ENCODE data around the gene TOPORS.
"Not testable (repeated sequence)": the region's sequence is repeated elsewhere in the genome, so short reads cannot be mapped to it uniquely, and the experiment has no call there.

TOPORS gene

DNA sequence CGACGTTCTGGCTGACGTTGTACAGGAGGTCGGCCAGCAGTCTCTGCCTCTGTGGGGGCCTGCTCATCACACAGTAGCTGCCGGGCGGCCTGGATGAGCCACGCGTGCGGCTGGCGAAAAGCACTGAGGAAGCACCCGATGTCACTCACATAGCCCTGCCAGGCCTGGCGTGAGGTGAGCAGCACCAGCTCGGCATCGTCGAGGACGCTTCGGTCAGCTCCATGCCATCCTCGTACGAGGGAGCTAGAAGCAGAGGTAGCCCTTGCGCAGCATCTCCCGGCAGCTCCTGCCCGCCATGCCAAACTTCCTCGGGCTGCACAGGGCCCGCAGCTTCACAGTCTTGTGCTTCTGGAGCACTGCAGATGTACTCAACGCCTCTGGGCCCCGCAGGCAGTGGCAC is 14.4 kb upstream of the TOPORS start:
- no peak overlapping the region for H3K4me3 ChIP-seq (ENCODE audit: low read depth, low read length)

- no peak overlapping the region for H3K4me3 ChIP-seq (ENCODE audit: low read depth, low read length)
These were observed 13.6 kb upstream of the TOPORS start for GRCh38 chr9:32565967-32566366.

DNA sequence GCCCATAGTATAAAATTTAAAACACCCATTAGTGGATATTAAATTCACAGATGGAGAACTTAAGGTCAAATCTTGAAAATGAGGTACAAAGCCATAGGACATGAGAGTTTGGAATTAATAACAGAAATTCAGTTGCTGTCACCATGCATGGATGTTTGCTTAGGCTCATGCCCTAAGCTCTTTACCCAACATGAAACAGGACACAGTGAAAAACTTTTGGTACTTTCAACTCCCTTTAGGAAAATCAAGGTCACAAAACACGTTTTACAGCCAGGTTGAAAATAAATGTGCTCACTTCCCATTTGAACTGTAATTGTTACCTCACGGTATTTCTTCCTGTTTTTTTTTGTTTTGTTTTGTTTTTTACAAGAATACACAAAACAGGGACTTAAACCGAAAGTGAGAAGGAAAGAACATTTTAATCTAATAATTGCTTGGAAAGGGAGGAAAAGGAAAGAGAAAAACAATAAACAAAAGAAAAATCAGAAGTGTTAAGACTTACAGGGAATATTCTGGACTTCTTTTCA is 6.1 kb upstream of the TOPORS start:
- no peak overlapping the region for H3K4me3 ChIP-seq (ENCODE audit: low read depth, low read length)

- no peak overlapping the region for H3K4me3 ChIP-seq (ENCODE audit: low read depth, low read length)
These were observed 2.2 kb upstream of the TOPORS start for GRCh38 chr9:32554591-32554990.

GRCh38 chr9:32554107-32554506 is 1.7 kb upstream of the TOPORS start:
- H3K4me3 ChIP-seq (ENCODE audit: low read depth, low read length): no peak overlapping the region

DNA sequence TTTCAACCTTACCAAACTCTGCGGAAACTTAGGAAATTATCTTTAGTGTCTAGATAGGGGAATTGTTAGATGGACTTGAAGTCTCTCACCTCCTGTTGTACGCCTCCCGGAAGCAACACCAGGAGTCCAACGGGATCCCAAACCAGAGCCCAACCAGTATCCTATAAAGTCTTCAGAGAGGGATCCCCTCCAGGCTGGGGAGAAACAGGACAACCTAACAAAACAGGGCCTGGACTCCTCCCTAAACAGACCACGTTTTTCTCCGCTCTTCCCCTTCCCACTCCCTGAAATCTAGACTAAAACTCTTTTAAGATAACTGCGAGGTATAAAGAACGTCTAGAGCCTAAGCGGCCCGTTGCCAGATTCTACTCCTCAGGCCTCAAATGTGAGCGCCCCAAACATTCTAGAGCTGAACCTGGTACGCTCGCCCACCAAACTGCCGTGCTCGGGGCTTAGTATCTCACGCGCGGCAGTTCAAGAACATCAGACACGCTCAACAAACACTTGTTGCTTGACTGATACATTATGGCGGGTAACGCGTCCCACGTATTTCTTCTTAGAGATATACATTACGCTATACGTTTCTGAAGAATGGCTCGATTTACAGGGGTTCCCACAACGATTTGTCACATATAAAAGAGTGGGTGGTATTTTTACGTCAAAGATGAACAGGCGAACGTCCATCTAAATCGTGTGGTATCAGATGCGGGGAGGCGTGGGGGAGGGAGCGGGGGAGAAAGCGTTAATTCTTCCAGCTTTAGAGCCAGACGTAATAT is 922 bp downstream of the TOPORS start:
- peak overlapping the region; percentile 91 for H3K4me3 ChIP-seq (ENCODE audit: low read depth, low read length)

DNA sequence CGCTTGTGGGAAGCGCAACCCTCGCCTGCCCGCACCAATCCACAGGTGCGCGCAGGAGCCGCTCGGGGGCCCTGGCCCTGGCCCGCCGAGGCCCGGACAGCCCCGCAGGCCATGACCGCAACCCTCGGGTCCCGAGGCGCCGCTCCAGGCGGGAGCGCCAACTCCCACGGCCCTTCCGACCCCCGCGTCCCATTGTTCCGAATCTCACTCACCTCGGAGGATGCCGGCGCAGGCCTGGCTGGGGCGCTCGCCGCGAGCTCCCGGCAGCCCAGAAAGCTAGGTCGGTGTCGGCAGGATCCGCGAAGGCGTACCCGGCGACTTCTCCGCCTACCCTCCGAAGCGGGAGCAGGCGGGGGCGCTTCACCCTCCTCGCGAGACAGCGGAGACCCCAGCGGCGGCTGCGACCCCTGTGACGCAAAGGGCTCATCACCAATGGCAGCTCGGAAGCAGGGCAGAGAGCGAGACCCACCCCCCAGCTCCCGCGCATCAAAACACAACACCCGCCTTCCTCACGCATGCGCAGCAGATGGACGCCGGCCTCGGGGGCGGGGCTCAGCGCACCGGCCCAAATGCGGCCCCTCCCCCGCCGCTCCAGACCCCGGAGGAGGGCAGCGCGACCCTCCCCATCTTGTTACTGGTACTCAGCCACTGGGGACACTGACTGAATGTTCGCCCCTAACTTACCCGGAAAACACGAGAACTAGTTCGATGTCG is 1.7 kb downstream of the TOPORS start:
- H3K4me3 ChIP-seq (ENCODE audit: low read depth, low read length): peak overlapping the region; percentile 91

- peak overlapping the region; percentile 91 for H3K4me3 ChIP-seq (ENCODE audit: low read depth, low read length)
These were observed 2.2 kb downstream of the TOPORS start for GRCh38 chr9:32550150-32550561.

- H3K4me3 ChIP-seq (ENCODE audit: low read depth, low read length): not testable (repeated sequence)
These were observed 4.2 kb downstream of the TOPORS start for GRCh38 chr9:32548213-32548612.

DNA sequence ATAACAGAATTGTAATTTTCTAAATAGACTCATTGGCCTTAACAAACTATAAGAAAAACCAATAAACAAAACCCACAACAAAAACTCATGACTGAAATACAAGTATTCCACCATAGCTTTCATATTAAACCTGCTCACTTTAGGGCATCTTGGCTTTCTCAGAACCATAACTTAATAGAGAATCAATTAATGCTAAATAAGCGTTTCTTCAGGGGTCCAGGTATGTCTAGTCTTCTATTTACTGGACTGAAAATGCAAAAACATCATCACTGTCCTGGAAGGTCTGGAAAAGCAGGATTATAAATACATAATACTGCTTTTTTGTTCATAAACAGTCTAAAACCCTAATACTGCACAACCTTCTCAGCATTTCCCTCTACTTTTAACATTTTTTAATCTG is 6.5 kb downstream of the TOPORS start:
- no peak overlapping the region for H3K4me3 ChIP-seq (ENCODE audit: low read depth, low read length)

DNA sequence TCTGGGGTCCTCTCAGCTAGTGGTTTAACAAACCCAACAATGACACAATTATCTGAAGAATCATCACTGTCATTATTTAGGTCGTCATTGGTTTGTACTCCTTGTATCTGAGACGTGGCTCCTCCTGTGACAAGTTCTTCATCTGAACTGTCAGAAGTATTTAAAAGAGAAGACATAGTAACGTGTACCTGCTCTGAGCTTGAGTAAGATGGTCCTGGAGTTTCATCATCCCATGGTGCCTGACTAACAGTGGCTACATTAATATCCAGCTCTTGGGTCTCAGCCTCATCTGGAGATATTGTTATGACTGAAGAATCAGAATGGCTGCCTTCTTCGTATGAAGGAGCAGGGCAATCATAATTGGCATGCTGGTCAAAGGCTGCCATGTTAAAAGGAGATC is 9.3 kb downstream of the TOPORS start:
- H3K4me3 ChIP-seq (ENCODE audit: low read depth, low read length): no peak overlapping the region

DNA sequence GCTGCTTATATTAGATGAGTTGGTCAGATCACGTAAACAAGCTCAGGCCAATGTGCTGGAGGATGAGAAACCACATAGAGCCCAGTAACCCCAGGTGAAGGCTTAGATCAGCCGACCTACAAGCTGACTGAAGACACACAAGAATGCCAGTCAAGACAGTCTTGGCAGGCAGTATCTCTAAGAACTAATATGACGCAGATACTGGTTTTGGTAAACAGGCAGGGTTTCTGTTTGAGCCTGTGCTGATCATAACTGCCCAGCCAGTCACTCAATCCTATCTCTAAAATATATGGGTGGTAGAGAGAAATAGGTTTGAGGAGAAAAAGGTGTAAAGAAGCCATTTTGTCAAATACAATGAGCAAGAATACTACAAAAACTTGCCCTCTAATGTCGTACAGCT is 18.6 kb downstream of the TOPORS start:
- H3K4me3 ChIP-seq (ENCODE audit: low read depth, low read length): no peak overlapping the region

DNA sequence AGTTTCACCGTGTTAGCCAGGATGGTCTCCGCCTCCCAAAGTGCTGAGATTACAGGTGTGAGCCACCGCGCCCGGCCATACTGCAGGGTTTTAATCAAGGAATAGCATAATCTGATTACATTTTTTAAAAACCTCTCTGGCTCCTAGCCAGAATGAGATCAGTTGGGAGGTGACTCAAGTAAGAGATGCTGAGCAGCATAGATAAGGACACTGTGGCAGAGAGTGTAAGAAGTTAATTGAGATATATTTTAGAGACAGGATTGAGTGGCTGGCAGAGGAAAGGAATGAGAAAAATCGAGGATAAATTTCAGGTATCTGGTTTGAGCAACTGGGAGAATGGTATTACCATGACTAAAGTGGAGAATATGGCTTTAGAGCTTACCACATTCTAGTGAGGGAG is 19.1 kb downstream of the TOPORS start:
- no peak overlapping the region for H3K4me3 ChIP-seq (ENCODE audit: low read depth, low read length)

DNA sequence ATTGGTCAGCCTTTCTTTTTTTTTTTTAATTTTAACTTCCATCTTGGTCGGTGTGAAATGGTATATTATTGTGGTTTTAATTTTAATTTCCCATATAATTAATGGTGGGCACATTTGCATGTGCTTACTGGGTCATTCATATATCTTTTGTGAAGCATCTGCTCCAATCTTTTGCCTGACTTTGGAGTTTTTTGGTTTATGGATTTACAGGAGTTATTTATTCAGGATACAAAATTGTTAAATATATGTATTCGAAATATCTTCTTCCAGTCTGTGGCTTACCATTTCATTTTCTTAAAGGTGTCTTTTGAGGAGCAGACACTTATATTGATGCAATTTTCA is 25.7 kb downstream of the TOPORS start:
- peak overlapping the region; percentile 71 for H3K4me3 ChIP-seq (ENCODE audit: low read depth, low read length)

GRCh38 chr9:32526041-32526706 is 26.2 kb downstream of the TOPORS start, which contains the start of gene RIGI:
TSS of gene RIGI (minus strand) at chr9:32526196. CDS start at chr9:32526166, 30 bp downstream.
- H3K4me3 ChIP-seq (ENCODE audit: low read depth, low read length): peak within 1 kb of the TSS; percentile 71

GRCh38 chr9:32525709-32526030 is 26.7 kb downstream of the TOPORS start:
- peak overlapping the region; percentile 71 for H3K4me3 ChIP-seq (ENCODE audit: low read depth, low read length)

DNA sequence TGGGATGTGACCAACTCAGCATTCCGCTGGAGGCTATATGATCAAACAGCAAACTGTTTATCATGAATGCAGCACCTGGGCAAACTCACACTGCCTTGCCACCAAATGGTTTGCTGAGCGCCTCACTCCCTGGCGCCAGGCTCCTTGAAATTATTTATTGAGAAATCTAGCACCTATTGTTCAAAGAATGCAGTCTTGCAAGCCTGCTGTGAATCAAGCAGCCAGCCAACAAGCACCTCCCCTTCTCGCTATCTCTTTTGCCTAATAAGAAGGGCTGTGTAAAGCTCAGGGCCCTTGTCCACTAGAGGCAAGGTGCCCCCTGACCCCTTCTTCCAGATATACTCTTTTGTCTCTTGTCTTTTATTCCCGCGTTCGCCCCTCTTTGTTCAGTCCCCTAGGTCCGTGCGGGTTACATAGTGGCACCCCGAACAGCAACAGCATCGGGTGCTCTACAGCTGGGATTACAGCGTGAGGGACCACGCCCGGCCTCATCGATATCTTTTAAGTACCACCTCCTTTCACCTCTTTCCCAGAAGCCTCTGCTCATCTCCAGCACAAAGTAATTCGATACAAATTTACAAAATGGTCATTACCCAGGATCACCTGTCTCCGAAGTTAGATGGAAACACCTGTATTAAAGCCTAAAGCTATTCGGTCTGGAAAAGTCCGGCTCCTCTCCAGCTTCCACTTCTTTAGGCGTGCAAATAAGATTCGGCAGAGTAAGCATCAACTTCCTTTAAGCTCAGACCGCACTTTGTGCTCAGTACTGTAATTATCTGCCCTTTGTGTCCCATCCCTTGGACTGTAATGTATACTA is 27.3 kb downstream of the TOPORS start:
- peak overlapping the region; percentile 71 for H3K4me3 ChIP-seq (ENCODE audit: low read depth, low read length)

GRCh38 chr9:32524558-32524891 is 27.9 kb downstream of the TOPORS start:
- H3K4me3 ChIP-seq (ENCODE audit: low read depth, low read length): peak overlapping the region; percentile 71

DNA sequence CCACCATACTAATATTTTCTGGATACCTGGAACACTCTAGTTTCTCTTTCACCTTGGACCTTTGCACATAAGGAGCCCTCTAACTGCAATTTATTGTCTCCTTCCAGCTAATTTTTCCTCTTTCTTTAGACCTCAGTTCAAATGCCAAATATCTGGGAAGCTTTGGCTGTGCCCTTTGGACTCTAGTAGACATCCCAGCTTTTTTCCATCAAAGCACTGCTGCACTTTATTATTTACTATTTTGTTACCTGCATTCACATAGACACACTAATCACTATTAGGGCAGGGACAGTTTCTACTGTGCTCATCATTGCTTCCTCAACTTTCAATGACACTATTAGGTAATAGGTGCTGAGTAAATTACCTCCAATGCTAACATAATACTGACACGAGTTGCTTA is 28.5 kb downstream of the TOPORS start:
- no peak overlapping the region for H3K4me3 ChIP-seq (ENCODE audit: low read depth, low read length)

DNA sequence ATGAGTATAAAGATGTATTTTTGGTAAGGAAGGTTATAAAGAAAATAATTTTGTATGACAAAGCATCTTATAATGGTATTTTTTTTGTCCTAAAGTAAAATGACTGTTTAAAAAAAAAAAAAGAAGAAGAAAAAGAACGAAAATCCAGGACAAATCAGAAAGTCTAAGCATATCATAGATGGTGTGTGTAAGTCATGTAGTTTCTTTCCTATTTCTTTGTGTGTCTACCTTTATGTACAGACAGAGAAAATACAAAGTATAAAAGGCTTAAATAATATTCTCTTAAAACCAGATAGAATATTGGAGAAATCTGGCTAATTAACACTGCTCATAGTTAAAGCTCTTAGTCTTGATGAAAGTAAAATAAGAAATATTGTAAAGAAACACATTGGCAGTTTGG is 34.1 kb downstream of the TOPORS start:
- H3K4me3 ChIP-seq (ENCODE audit: low read depth, low read length): no peak overlapping the region

DNA sequence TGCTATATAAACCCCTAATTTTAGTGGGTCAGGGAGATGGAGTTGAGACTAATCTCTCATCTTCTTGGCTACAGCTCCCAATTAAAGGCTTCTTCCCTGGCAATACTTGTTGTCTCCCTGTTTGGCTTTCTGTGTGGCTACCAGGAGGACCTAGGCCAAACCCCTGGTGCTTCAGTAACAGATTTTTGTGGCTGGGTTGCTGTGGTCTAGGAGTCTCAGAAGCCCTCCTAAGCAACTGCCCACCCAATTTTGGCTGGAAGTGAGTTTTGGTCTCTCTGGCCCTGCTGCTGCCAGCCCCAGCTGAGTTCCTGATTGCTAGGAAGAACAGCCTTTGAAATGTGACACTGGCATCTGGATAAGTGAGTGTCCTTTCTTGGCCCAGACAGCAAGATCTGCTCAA is 36.1 kb downstream of the TOPORS start:
- H3K4me3 ChIP-seq (ENCODE audit: low read depth, low read length): no peak overlapping the region

Measured in iPS-11a (cell line).